WI38 (cell line): ENCODE results near the gene PMEPA1.
A peak's percentile ranks its signal among the peaks of the same experiment; 100 is the strongest.

ENCODE experiments used
- H3K4me3 ChIP-seq: 2 replicates; pipeline ENCODE4 v1.5.1; 2011; ENCODE audit warnings: low read depth, mild to moderate bottlenecking, control low read depth, low read length
- TF ChIP-seq, protein P1 (sequence below): IDR thresholded peaks from 2 replicates; pipeline ENCODE4 v1.5.1; 2012; ENCODE audit warnings: low read depth, mild to moderate bottlenecking, control low read depth, low read length

PMEPA1 gene

DNA sequence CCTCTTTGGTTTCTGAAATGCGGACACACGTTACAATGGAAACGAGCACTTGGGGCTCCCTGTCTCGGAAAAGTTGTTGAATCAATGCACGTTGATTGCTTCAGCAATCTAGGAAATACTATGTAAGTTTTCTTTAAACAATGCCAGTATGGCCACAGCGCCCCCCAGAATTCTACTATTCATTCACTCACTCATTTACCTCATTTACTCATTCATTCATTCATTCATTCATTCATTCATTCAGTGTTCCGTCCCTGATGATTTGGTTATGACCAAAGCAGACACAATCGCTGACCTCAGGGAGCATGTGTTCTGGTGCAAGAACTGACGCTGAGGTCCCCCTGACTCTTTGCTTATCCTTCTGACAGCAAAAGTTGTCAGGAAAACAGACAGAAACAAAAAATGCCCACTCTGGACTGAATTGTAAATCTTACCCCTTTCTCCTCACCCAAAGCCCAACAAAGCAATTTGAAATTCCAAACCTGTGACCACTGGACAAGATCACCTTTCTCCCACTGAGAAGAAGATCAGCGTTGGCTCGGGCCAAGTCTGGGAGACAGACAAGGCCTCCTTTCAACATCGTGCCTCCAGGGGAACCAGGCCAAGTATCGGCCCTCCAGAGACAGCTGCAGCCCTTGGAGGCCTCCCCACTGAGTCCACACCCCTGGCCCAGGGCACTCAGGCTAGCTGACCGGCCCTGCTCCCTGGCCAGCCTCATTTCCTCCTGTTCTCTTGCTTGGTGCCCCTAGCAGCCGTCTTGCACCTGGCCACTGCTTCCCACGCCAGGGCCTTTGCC, 15.0 kb upstream of the PMEPA1 start:
- TF ChIP-seq, protein P1, sequence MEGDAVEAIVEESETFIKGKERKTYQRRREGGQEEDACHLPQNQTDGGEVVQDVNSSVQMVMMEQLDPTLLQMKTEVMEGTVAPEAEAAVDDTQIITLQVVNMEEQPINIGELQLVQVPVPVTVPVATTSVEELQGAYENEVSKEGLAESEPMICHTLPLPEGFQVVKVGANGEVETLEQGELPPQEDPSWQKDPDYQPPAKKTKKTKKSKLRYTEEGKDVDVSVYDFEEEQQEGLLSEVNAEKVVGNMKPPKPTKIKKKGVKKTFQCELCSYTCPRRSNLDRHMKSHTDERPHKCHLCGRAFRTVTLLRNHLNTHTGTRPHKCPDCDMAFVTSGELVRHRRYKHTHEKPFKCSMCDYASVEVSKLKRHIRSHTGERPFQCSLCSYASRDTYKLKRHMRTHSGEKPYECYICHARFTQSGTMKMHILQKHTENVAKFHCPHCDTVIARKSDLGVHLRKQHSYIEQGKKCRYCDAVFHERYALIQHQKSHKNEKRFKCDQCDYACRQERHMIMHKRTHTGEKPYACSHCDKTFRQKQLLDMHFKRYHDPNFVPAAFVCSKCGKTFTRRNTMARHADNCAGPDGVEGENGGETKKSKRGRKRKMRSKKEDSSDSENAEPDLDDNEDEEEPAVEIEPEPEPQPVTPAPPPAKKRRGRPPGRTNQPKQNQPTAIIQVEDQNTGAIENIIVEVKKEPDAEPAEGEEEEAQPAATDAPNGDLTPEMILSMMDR = no peak
- H3K4me3 ChIP-seq = no peak overlapping the region

DNA sequence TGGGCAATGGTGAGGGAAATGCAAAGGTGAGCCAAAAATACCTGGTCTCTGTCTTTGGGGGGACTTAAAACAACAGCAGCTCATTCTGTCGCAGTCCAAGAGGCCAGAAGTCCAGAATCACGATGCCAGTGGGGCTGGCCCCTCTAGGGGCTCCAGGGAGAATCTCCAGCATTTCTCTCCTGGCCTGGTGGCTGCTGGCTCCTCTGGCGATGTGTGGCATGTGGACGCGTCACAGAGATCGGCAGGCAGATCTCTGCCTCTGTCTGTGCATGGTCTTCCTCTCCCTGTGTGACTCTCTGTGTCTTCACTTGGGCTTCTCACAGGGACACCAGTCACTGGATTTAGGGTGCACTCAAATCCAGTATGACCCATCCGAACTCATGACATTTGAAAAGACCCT, 14.0 kb upstream of the PMEPA1 start:
- TF ChIP-seq, protein P1 = no peak
- no peak overlapping the region for H3K4me3 ChIP-seq

DNA sequence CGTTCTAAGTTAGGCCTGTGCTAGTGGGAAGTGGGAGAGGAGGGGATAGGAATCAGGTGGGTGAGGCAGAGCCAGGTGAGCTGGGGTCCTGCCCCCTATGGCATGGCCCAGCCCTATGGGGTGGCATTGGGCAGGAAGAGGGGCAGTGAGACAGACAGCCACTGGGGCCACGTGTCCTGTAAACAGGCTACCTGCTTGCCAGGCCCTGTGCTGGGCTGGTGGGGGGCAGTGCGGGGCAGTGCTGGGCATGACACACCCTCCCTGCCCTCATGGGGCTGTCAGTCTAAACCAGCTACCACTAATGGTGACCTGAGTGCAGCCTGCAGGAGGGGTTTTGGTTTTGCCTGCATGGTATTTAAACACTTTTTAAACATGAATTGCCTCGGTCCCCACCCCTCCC, 10.1 kb upstream of the PMEPA1 start:
- H3K4me3 ChIP-seq = no peak overlapping the region
- TF ChIP-seq, protein P1 = no peak

DNA sequence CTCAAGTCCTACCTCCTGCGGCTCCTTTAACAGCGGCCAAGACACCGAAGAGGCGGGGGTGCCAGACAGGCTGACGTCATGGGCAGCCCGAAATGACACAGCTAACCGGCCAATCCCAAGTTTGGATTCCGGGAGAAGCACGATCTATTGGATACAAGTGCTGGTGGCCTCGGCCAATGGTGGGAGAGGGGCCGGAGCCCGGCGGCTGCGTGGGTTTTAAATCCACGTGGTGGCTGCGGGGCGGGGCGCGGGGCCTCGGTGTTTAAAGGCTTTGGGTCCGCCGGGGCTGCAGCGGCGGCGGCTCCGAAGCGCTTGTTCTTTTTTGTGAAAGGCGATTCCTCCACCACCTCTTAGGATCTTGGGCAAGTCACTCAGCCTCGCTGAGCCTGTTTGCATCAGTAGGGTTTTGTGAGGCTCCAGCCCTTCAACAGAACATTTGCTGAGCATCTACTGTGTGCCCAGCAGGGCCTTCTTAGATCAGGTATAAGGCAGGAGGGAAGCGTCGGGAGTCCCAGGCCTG, 8.7 kb upstream of the PMEPA1 start:
- peak overlapping the region; percentile 33 for H3K4me3 ChIP-seq
- TF ChIP-seq, protein P1 = no peak

DNA sequence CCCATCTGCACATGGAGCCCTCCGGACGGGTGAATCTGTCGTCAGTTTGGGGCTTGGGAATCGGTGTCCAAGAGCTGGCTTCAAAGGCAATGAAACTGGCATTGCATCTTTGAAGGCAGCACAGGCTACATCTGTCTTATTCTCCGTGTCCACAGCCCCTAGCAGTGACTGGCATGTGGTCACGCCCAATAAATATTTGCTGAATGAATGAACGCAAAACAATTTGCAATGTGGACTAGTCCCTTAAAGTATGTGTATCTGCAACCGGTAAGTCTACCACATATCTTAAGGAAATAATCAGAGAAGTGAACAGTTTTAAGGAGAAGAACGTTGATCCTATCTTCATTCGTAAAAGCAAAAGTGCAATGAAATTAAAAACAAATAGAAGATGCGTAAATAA, 8.0 kb upstream of the PMEPA1 start:
- H3K4me3 ChIP-seq = no peak overlapping the region
- TF ChIP-seq, protein P1 = no peak

DNA sequence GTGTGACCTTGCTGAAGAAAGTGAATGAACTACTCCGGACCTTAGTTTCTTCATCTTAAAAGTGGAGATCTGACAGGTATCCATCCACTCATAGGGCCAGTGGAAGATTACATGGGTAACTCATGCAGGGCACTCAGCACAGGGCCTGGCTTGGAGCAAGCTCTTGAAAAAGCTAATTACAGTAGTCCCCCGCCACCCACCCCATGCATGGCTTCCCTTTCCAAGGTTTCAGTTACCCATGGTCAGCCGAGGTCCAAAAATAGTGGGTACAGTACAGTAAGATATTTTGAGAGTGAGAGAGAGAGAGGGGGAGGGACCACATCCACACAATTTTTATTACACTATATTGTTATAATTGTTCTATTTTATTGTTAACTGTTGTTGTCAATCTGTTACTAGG, 7.1 kb upstream of the PMEPA1 start:
- no peak overlapping the region for H3K4me3 ChIP-seq
- TF ChIP-seq, protein P1 = no peak

DNA sequence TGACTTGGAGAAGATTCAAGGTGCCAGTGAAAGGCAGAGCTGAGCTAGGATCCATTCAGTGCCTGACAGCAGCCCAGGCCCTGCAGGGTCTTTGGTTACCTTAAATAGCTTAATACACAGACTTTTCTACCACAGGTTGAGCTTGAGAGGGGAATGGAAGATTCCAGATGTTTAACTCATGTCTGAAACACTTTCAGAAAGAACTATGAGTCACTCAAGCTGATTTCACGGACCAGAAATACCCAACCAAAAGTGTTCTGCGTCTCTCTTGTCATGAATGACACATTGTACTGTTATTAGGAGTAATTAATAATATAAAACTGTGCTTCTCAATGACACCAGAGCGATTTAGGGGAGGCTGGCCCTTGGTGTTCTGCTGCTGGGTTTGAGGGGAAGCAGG, 6.4 kb upstream of the PMEPA1 start:
- TF ChIP-seq, protein P1 = no peak
- H3K4me3 ChIP-seq = no peak overlapping the region
